Activated CD4-positive, alpha-beta T cell treated with anti-CD3 and anti-CD28 coated beads, Interleukin-2, amount 50 U/mL, for 1 hour (primary cell): ENCODE data around the gene INIP.

ENCODE experiments used
- DNase-seq: peaks from one replicate; pipeline ENCODE4 v3.0.0-alpha.2; 2020

INIP gene

GRCh38 chr9:112669326-112669725, 48.6 kb downstream of the INIP start:
- DNase-seq: no peak

- no peak for DNase-seq
Observed at GRCh38 chr9:112665347-112665746, 52.6 kb downstream of the INIP start.

- DNase-seq: no peak
Observed at GRCh38 chr9:112664531-112664930, 53.4 kb downstream of the INIP start.

GRCh38 chr9:112663681-112664080, 54.2 kb downstream of the INIP start:
- DNase-seq: no peak

- no peak for DNase-seq
Observed at GRCh38 chr9:112659906-112660305, 58.0 kb downstream of the INIP start.

GRCh38 chr9:112655668-112656067, 62.2 kb downstream of the INIP start:
- no peak for DNase-seq

- no peak for DNase-seq
Observed at GRCh38 chr9:112654282-112654681, 63.6 kb downstream of the INIP start.

- no peak for DNase-seq
Observed at GRCh38 chr9:112648624-112649023, 69.3 kb downstream of the INIP start.

GRCh38 chr9:112647596-112647995, 70.3 kb downstream of the INIP start:
- DNase-seq: no peak

GRCh38 chr9:112642126-112642525, 75.8 kb downstream of the INIP start:
- DNase-seq: no peak

GRCh38 chr9:112640311-112640710, 77.6 kb downstream of the INIP start:
- no peak for DNase-seq
